SK-N-SH treated with all-trans-retinoic acid at 6 μM for 48 hours (cell line): ENCODE measurements around the gene ERBB3.

Experiments
- BACH2 ChIP-seq: fragments of 250-450 bp; sonication (Bioruptor Pico); IDR thresholded peaks from 2 replicates; pipeline ENCODE4 v1.9.0; 2021; ENCODE audit warnings: mild to moderate bottlenecking, borderline replicate concordance
- ESRRG ChIP-seq: fragments of 250-450 bp; sonication (Bioruptor Pico); IDR thresholded peaks from 2 replicates; pipeline ENCODE4 v1.6.1; 2021; ENCODE audit warnings: mild to moderate bottlenecking
- GLIS3 ChIP-seq: fragments of 250-450 bp; sonication (Bioruptor Pico); IDR thresholded peaks from 2 replicates; pipeline ENCODE4 v1.5.0; 2020; ENCODE audit warnings: mild to moderate bottlenecking, moderate library complexity
- ISL1 ChIP-seq: fragments of 250-450 bp; sonication (Bioruptor Pico); IDR thresholded peaks from 2 replicates; pipeline ENCODE4 v2.1.2; 2022; ENCODE audit warnings: mild to moderate bottlenecking, moderate library complexity
- OSR1 ChIP-seq: fragments of 250-450 bp; sonication (Bioruptor Pico); IDR thresholded peaks from 2 replicates; pipeline ENCODE4 v1.8.0; 2022; ENCODE audit warnings: moderate library complexity, mild to moderate bottlenecking, inconsistent platforms
- ZFP3 ChIP-seq: fragments of 250-450 bp; sonication (Bioruptor Pico); IDR thresholded peaks from 2 replicates; pipeline ENCODE4 v1.5.0; 2020; ENCODE audit warnings: mild to moderate bottlenecking, moderate library complexity
- ZFP30 ChIP-seq: fragments of 450-650 bp; formaldehyde crosslinking; IDR thresholded peaks from 2 replicates; pipeline ENCODE4 v1.5.0; 2022; ENCODE audit warnings: mild to moderate bottlenecking, moderate library complexity
- ZNF70 ChIP-seq: fragments of 450-650 bp; formaldehyde crosslinking; IDR thresholded peaks from 2 replicates; pipeline ENCODE4 v1.5.0; 2020; ENCODE audit warnings: mild to moderate bottlenecking, moderate library complexity
- TF ChIP-seq, protein P1 (sequence below): fragments of 250-450 bp; sonication (Bioruptor Pico); IDR thresholded peaks from 2 replicates; pipeline ENCODE4 v1.5.0; 2020; ENCODE audit warnings: mild to moderate bottlenecking, moderate library complexity
- TF ChIP-seq, protein P2 (sequence below): fragments of 250-450 bp; sonication (Bioruptor Pico); IDR thresholded peaks from 2 replicates; pipeline ENCODE4 v1.8.0; 2021; ENCODE audit warnings: low read depth, mild to moderate bottlenecking, moderate library complexity, borderline replicate concordance

DNA sequence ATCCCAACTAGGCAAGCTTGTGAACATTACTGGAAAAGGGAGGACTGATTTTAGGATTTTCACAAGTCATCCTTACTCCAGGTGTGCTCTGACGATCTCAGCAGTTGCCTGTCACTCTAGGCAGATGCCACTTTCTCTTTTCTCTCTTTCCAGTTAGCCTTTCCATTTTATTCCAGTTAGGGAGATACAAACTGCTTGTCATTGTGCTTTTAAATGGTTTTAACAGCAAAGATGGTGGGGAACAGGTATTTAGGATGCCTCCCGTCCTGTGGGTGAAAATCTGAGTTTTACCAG, 25.6 kb downstream of the ERBB3 start:
- no peak for TF ChIP-seq ISL1 (CRISPR knock-in tag)
- no peak for TF ChIP-seq GLIS3 (CRISPR knock-in tag)
- TF ChIP-seq, protein P1, sequence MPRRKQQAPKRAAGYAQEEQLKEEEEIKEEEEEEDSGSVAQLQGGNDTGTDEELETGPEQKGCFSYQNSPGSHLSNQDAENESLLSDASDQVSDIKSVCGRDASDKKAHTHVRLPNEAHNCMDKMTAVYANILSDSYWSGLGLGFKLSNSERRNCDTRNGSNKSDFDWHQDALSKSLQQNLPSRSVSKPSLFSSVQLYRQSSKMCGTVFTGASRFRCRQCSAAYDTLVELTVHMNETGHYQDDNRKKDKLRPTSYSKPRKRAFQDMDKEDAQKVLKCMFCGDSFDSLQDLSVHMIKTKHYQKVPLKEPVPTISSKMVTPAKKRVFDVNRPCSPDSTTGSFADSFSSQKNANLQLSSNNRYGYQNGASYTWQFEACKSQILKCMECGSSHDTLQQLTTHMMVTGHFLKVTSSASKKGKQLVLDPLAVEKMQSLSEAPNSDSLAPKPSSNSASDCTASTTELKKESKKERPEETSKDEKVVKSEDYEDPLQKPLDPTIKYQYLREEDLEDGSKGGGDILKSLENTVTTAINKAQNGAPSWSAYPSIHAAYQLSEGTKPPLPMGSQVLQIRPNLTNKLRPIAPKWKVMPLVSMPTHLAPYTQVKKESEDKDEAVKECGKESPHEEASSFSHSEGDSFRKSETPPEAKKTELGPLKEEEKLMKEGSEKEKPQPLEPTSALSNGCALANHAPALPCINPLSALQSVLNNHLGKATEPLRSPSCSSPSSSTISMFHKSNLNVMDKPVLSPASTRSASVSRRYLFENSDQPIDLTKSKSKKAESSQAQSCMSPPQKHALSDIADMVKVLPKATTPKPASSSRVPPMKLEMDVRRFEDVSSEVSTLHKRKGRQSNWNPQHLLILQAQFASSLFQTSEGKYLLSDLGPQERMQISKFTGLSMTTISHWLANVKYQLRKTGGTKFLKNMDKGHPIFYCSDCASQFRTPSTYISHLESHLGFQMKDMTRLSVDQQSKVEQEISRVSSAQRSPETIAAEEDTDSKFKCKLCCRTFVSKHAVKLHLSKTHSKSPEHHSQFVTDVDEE (CRISPR knock-in tag): no peak
- TF ChIP-seq, protein P2, sequence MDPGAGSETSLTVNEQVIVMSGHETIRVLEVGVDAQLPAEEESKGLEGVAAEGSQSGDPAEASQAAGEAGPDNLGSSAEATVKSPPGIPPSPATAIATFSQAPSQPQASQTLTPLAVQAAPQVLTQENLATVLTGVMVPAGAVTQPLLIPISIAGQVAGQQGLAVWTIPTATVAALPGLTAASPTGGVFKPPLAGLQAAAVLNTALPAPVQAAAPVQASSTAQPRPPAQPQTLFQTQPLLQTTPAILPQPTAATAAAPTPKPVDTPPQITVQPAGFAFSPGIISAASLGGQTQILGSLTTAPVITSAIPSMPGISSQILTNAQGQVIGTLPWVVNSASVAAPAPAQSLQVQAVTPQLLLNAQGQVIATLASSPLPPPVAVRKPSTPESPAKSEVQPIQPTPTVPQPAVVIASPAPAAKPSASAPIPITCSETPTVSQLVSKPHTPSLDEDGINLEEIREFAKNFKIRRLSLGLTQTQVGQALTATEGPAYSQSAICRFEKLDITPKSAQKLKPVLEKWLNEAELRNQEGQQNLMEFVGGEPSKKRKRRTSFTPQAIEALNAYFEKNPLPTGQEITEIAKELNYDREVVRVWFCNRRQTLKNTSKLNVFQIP (CRISPR knock-in tag): no peak
- no peak for TF ChIP-seq ESRRG
- TF ChIP-seq ZFP3 (CRISPR knock-in tag): no peak
- no peak for TF ChIP-seq ZFP30 (CRISPR knock-in tag)
- no peak for TF ChIP-seq ZNF70 (CRISPR knock-in tag)
- no peak for TF ChIP-seq BACH2 (CRISPR knock-in tag)
- no peak for TF ChIP-seq OSR1 (CRISPR knock-in tag)
